Cerebellar nuclear complex (tissue), 1 donor: ENCODE results near the gene ZNF571.
A peak's percentile ranks its signal among the peaks of the same experiment; 100 is the strongest.

Experiments used
- DNase-seq, 2 experiments: peaks; one replicate each; lab custom pipeline; 2025; lab: John Stamatoyannopoulos, UW

Gene ZNF571

DNA sequence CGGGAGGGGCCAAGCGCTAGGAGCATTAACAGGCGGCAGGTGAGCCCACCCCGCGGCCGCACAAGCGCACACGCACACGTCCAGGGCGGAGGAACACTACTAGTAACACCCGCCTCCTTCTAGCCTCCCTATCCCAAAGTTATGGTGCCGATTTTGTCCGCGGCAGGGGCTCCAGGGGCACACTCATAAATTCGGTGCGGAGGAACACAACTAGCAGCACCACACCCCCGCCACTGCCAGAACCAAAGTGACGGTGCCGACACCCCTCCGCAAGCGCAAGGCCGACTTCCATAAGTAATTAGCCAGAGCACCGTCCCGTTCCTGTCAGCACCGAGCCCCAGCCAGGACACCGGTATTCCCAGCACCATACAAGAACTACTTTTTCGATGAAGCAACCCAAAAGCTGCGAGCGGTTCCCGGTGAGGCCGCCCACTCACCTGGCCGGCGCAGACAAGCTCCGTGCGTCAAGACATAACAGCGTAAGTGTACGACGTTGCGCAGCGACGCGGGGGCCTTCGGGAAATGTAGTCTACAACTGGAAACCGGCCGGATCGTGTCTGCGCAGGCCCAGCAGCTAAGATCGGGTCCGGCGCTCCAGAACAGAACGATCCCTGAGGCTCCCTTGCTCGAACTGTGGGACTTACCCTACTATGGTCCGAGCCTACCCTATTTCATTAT, at the start of gene ZNF571, which contains the start of gene ZNF540:
Gene ZNF571, minus strand, starts transcription at position 489 of the 678 bp plus-strand sequence. CDS start 8,116 bp downstream, outside the sequence.
Gene ZNF540, plus strand, starts transcription at position 573 of the 678 bp plus-strand sequence. CDS start 3,572 bp downstream, outside the sequence.
- DNase-seq, result peak; percentile 39 to 69

DNA sequence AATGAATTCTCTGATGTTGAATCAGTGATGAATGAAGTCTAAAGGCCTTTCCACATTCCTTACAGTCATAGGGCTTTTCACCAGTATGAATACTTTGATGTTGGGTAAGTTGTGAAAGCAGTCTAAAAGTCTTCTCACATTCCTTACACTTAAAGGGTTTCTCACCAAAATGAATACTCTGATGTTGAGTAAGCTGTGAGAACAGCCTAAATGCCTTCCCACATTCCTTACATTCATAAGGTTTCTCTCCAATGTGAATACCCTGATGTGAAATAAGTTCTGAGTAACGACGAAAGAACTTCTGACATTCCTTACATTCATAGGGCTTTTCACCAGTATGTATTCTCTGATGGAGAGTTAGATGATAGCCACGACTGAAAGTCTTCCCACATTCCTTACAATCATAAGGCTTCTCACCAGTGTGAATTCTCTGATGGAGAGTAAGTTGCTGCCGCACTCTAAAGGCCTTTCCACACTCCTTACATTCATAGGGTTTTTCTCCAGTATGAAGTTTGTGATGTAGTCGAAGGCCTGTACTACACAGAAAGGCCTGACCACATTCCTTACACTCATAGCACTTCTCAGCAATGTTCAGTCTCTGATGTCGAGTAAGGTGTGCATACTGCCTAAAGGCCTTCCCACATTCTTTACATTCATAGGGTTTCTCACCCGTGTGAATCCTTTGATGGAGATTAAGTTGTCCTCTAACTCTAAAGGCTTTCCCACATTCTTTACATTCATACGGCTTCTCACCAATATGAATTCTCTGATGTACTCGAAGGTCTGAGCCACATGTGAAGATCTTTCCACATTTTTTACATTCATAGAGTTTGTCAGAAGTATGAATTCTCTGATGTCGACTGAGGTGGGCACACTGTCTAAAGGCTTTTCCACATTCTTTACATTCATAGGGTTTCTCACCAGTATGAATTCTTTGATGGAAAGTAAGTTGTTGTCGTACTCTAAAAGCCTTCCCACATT, 40.8 kb upstream of the ZNF571 start:
- no peak for DNase-seq

DNA sequence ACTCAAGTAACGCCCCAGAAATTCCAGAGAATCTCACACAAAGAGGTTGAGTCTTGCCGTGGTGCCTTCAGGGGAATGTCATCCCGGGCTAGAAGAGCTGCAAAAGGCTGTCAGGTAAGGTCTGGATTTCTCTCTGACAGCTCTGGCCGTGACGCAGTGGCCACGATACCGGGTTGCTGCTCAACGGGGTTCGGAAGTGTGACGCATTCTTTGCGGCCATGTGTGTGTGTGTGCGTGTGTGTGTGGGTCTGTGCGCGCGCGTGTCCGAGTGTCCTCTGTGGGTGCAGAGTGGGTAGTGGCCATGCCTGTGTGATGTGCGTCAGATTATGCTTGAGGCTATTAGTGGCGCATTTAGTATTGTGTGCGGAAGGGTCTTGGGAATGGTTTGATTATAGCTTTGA, 390 bp upstream of the ZNF571 start:
- peak; percentile 28 to 69 for DNase-seq

DNA sequence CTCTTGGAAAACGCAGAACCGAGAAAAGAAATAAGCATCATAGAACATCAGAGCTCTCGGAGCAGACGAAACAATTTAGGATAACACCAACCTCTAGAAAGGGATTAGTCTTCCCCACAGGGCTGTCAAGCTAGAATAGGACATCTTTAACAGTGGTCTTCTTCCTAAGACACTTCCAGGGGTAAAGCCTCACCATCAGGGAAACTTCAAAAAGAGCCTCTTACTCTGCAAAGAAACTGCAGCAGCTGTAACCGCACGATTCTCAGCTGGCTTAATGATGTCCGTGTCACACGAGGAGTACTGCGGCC, 642 bp downstream of the ZNF571 start:
- no peak for DNase-seq

DNA sequence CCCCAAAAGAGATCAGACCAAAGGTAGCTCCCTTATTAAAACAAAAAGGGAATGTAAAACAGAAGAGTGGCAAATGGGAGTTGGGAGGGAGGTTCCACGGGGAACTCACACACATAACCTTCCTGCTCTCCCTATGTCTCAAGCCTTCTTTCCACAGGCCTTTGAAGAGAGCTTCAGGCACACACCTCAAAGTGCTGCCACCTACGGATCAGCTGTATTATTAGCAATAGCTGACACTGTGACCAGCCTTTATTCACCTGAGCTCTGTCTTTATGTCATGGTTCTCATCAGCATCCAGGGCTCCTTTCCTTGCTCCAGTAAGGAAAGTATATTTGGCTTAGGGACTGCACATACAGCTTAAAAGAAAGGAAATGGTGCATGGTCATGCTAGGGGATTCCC, 11.3 kb downstream of the ZNF571 start:
- no peak for DNase-seq

DNA sequence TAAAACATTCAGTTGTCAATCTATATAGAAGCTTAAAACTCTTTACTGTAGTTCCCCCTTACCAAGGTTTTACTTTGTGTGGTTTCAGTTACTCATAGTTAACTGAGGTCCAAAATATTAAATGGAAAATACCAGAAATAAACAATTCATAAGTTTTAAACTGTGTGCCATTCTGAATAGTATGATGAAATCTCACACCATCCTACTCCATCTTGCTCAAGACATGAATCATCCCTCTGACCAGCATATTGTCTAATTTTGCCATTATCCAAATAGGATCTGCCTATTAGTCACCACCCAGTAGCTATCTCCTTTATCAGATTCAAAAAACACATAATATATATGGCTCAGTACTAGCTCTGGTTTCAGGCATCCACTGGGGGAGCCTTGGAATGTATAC, 22.4 kb downstream of the ZNF571 start:
- no peak for DNase-seq

DNA sequence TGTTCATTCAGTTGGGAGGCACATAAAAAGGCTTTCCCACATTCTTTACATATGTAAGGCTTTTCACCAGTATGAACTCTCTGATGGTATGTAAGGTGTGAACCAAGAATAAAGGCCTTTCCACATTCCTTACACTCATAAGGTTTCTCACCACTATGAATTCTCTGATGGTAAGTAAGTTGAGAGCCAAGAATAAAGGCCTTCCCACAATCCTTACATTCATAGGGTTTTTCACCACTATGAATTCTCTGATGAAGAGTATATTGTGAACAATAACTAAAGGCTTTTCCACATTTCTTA, 29.3 kb downstream of the ZNF571 start:
- DNase-seq, result no peak

DNA sequence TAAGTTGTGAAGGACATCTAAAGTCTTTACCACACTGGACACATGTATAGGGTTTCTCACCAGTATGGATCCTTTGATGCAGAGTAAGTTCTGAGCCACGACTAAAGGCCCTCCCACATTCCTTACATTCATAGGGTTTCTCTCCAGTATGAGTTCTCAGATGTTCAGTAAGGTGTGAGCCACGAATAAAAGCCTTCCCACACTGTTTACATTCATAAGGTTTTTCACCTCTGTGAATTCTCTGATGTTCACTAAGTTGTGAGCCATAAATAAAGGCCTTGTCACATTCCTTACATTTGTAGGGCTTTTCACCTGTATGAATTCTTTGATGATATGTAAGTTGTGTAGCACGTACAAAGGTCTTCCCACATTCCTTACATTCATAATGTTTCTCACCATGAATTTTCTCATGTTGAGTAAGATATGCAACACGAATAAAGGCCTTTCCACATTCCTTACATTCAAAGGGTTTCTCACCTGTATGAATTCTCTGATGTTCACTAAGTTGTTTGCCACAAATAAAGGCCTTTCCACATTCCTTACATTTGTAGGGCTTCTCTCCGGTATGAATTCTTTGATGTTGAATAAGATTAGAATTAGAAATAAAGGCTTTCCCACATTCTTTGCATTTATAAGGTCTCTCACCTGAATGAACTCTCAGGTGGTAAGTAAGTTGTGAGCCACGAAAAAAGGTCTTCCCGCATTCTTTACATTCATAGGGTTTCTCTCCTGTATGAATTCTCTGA, 29.8 kb downstream of the ZNF571 start:
- DNase-seq, result no peak

DNA sequence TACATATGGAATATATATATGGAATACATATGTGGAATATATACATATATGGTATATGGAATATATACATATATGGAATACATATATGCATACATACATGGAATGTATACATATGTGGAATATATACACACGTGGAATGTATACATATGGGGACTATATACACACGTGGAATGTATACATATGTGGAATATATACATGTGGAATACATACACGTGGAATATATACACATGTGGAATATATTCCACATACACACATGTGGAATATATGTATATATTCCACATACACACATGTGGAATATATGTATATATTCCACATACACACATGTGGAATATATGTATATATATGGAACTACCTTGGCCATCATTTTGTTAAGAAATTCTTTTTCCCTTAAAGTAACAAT, 31.1 kb downstream of the ZNF571 start:
- DNase-seq, result no peak

DNA sequence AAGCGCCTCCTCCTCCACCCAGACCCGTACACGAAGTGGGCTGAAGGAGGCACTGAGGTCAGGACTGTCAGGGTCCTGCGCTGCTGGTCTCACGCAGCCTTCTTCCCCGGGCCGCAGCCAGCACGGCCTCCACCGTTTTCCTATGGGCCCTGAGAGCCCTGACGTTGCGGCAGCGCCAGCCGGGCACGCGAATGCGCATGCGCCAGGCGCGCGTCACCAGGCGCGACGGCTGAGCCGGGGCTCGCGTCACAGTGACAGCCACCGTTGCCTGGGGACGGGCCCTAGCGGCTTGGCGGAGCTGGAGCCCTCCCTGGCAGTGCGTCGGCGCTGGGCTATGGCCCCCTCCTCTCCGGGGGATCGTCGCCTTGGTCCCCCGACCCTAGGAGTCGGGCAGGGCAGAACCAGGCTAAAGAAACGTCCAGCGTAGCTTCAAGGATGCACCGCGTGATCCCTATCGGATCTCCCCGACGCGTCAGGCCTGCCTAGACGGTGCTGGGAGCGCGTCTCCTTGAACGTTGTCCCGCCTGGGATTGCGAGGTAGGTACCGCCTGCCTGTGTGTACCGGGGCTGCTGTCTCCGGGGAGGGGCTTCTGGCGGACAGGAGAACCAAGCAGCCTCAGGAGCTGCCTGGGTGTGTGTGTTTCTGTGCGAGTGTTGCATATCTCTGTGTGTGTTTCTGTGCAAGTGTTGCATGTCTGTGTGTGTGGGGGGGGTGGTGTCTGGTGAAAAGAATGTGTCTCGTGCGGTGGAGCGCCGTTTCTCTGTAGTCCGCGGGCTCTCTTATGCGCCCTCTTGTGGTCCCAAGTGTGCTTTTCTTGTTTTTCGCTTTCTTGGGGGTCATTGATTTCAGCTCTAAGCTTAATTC, 43.2 kb downstream of the ZNF571 start:
- no peak for DNase-seq

DNA sequence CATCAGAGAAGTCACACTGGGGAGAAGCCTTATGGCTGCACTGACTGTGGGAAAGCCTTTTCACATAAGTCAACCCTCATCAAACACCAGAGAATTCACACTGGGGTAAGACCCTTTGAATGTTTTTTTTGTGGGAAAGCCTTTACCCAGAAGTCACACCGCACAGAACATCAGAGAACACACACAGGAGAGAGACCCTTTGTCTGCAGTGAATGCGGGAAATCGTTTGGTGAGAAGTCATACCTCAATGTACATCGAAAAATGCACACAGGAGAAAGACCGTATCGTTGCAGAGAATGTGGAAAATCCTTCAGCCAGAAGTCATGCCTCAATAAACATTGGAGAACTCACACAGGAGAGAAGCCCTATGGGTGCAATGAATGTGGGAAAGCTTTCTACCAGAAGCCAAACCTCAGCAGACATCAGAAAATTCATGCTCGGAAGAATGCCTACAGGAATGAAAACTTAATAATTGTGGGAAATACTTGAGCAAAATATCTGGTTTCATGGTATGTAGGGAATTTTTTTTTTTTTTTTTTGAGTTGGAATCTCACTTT, 57.1 kb downstream of the ZNF571 start:
- DNase-seq, result no peak

DNA sequence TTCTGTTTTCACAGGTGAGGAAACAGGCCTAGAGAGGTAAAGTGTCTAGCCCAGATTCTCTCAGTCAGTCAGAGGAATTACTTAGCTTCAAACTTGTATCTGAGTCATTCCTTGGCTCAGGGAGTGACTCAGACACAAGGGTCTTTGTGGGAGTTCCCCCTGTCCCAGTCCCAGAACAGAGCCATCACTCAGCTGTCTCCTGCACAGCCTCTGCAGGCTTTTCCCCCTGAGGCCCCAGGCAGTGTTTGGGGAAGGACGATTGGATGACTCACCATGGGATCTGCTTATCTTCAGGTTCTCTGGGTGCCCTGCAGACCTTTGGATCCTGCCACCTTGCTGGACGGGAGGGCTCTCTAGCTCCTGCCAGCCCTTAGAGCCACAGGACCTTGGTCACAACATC, 74.7 kb downstream of the ZNF571 start:
- DNase-seq, result no peak
